Fibroblast of upper back skin (primary cell): ENCODE results near the gene TTC12.
"Not testable (repeated sequence)": the region's sequence is repeated elsewhere in the genome, so short reads cannot be mapped to it uniquely, and the experiment has no call there.

Source experiments
- DNase-seq: peaks from one replicate; pipeline ENCODE4 v3.0.0-alpha.2; 2013

The TTC12 gene

DNA sequence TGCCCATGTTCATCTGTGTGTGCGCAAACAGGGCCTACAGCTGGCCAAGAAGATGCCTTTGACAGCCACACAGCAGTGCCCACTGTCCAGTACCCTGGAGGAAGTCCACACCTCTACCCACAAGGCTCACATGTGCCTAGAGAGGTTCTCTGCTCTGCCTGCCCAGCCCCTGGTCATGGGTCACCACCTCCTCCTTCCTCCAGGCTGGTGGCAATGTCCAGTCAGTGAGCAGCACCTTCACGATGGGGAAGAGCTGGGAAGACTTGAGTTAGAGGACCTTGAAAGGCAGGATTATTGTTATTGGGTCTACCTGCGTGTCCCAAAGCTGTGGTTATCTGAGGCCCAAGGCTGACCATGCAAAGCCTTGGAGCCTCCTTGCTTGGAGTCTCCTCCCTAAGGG is 28.4 kb upstream of the TTC12 start:
- no peak for DNase-seq

DNA sequence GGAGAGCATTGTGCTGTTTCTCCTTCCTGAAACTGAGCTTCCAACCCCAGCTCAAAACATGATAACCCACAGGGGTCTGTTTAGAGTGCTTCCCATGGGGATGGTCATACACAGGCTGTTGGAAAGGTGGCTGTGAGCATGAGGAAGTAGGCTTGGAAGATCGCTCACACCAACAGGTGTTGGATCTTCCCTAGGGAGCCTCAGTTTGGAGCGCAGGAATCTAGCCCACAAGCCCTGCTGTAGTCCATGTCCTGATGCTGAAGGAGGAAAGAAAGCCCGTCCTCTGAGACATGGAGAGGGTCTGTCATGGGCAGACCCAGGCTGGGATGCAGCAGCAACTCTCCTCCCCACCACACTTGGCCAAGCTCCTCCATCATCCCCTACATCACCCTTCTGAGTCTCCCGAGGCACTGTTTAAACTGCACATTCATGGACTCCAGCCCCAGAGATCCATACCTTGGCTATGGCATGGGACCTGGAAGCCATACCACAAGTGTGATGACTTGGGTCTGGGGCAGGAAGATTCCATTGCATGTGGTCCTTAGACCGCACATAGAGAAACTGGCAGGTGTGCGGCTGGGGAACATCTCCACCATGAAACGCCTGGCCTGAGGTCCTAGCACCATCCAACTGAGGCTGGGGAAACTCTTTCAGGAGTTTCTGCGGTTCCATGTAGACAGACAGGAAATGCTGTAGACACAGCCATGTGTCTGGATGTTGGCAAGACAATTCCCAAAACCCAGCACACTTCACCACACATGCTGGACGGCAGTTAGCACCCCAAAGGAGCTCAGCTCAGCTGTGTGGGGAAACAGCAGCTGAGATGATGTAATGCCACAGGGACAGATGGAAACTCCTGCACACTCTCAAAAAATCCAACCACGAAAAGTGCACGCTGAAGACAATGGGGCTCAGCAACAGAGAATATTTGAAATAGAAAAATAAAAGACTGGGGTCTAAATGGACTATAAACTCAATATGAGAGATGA is 27.6 kb upstream of the TTC12 start:
- DNase-seq = peak; percentile 93

DNA sequence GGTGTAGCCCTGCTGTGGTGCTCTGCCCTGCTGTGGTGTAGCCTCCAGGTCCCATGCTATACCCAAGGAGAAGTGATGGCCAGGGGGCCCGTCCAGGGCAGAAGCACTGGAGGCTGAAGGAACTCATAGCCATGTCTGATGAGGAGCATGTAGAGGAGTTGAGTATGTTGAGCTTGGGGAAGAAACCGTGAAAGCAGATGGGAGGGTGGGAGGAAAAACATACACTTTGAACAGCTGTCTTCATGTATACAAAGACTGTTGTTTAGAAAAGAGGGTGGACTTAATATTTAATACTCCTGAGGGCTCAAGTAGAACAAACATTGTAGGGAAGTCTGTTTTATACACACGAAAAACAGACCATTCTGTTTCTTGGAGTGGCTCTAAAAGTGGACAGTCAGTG is 26.6 kb upstream of the TTC12 start:
- no peak for DNase-seq

DNA sequence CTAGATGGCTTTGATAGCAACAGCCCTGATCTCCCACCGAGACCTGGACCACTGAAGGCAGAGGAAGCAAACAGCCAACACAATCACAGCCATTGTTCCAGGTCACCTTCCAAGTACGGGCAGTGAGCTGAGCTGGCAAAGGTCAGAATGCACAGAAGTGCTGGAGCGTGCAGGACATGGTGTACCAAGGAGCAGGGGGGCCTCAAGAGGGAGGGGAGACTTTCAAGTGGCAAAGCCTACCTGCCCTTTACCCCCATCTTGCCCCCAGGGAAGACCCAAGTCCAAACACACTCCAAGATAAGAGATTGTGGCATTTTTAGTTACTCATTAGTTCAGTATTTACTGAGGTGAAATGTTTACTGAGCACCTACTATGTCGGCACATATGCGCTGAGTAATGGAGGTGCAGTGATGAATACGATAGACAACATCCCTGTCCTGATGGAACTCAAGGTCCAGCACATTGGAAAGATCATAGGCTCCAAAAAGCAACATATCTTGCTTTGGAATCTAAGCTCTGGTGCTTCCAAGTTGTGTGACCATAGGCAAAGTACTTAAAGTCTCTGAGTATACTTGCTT is 26.0 kb upstream of the TTC12 start:
- DNase-seq = no peak

DNA sequence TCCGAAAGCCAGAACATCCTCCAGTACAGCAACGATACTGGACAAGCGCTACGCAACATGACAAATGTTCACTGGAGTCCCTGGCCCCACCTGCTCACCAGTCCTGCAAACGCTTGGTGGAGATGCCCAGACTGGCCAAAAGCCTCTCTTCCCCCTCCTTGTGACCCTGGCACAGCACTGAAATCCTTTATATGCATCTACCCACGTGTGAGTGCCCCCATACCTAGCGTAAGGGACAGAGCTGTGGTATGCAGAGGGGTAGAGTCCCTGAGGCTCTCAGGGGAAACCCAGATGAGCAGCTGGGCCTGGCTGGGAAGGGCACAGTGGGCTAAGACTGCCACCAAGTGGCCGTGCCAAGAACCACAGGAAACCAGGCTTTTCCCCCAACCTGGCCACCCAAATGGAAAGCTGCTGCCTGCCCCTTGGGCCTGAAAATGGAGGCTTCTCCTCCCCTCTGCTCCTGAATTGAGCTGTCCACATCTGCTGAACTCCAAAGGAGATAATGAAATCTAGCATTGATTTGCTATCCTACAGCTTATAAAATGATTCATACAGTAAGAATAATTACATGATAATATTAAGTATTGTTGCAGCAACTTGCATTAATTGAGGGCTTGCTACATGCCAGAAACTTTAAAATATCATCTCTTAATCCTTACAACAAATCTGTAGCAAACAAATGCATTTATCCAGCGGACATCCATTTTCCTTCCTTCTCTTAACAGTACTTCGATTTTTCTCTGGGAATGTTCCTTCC is 24.8 kb upstream of the TTC12 start:
- DNase-seq = peak; percentile 55

DNA sequence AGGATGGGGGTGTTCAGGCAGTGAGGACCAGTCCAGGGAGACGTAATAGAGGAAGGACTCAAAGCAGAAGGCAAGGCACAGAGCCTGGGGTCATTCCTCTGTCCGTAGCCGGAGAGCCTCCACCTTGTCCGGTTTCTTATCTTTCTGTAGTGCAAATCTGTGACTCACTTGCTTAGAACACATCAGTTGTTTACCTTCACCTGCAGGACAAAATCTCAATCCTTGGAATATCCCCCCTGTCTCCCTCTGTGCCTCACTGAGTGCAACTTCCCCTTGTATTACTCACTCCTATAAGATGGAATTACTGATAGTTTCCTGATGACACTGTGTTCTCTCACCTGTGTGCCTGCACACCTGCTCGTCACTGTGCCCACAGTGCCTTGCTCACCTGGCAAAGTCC is 20.4 kb upstream of the TTC12 start:
- DNase-seq = no peak

DNA sequence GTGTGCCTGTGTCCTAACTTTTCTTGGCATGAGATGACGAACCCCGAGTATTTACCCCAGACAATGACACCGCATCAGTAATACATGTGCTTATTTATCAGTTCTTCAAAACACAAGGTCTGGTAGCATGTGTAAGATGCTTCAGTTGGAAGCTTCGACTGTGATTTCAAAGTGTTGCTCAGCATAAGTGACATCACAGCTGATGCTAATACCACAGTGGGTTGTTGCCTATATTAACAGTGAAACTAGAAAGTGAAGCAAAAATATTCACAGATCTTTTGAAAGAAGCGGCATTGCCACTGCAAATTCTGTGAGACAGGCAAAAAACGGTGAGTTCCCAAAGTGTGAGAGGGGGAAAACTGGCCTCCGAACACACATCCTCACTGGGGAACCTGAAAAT is 18.4 kb upstream of the TTC12 start:
- DNase-seq = no peak

DNA sequence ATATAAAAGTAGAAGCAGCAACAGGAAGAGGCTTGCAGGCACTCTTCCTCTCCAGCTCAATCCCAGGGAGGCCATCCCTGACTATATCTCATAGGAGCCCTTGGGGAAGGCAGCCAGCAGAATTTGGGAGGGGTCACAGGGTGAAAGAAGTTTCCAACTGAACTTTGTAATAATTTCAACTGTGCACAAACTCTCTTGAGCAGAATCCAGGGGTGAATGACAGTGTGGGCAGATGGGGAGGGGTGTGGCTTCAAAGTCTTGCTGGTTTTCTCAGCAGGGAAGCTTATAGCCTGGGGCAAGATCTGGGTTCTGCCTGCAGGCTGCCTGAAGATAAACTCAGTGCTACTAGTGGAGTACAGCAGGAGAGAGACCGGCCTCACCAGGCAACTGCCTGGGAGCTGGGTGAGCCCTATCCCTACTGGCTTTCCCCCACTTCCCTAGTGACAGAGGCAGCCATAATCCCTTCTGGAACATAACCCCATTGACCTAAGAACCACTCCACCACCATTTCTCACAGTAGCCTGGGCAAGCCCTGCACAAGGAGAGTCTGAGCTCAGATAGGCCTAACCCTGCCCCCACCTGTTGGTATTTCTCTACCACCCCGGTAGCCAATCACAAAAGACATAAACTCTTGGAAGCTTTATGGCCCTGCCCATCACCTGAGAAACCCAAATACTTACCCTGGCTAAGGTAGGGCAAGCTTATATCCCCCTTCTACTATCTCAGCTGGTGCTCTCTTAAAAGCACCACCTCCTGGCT is 17.8 kb upstream of the TTC12 start:
- DNase-seq = no peak

DNA sequence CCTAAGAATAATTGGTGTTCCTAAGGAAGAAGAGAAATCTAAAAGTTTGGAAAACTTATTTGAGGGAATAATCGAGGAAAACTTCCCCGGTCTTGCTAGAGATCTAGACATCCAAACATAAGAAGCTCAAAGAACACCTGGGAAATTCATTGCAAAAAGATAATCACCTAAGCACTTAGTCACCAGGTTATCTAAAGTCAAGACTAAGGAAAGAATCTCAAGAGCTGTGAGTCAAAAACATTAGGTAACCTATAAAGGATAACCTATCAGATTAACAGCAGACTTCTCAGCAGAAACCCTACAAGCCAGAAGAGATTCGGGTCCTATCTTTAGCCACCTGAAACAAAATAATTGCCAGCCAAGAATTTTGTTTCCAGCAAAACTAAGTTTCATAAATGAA is 15.9 kb upstream of the TTC12 start:
- not testable (repeated sequence) for DNase-seq

DNA sequence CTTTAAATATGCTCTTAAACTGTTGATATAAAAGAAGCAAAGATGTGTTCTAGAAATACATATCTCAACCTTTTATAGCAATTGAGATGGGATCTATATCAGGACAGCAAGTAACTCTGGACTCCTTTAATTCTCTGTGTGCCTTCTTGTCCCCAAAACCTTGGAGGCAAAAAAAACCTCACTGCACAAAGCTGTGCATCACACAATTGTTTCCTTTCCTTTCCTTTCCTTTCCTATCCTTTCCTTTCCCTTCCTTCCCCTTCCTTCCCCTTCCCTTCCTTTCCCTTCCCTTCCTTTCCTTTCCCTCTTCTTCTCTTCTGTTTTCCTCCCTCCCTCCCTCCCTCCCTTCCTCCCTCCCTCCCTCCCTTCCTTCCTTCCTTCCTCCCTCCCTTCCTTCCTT is 9.5 kb upstream of the TTC12 start:
- DNase-seq = no peak

DNA sequence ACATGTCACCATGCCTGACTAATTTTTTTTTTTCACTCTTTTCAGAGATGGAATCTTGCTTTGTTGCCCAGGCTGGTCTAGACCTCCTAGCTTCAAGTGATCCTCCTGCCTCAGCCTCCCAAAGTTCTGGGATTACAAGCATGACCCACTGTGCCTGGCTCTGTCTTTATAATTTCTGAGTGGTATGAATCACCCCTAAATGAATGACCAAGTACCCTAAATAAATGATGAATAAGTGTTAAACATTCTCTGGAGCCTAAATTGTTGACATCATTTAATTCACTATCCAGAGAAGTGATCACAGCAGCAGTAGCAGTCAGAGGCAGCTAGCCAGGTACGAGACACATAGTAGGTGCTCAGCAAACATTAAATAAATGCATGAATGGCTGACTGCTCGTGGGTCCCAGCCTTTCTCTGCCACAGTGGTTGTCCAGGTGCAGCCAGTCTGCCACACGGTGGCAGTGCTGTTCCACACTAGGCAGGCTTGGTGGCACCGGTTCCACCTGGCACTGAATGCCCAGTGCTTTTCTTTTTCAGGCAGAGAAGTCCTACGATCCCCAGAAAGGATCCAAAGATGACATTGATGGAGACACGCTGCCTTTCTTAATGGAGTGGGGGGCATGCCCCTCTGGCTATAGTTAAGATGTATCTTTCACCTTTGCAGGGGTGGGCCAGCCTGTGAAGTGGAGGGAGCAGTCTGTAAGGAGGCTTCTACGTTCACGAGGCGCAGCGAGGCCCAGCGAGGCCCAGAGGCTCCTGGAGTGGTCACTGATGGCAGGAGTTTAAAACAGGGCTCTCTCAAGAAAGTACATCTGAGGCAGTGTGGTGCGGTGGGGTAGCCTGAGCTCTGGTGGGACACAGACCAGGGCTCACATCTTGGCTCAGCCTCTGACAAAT is 8.7 kb upstream of the TTC12 start:
- peak; percentile 58 for DNase-seq

DNA sequence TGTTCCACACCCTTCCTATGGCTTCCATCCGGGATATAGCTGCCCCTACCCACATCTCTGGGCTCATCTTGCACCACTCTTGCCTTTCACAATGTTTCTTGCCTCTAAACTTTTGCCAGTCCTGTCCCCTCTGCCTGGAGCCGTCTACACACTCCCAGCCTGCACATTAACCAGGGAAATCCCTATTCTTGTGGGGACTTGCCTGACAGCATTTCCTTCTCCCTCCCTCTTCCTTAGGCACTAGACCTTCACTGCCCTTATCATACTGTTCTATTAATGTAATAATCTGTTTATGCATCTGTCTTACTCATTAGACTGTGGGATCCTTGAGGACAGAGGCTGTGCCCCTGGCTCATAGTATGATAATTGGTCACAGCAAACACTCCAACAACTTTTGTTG is 5.8 kb upstream of the TTC12 start:
- no peak for DNase-seq

DNA sequence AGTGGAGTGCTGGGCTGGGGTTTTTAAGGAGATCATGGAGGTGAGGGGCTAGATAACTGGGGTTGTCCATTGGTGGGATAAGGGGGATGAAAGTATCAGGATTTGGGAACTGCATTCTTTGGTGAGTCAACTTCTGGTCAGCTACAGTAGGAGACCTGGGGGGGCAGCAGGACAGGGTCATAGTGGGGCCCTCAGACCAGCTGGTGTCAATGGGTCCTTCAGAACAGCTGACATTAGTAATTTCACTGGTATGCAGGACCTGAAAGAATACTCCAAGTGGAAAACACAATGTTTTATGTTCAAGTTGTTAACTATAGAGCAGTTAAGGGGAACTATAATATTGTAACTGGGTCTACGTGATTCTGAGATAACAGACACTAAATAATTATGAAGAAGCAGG is 2.8 kb upstream of the TTC12 start:
- no peak for DNase-seq

DNA sequence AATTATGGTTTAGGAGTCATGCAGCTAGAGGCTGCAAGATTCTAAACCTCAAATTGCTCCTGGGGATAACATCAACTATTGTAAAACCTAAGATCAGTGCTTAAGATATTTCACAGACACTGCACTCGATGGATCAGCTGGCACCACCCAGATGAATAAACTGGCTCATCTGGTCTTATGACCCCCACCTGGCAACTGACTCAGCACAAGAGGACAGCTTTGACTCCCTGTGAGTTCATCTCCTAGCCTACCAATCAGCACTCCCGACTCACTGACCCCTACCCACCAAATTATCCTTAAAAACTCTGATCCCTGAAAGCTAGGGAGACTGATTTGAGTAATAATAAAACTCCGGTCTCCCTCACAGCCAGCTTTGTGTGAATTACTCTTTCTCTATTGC is 782 bp upstream of the TTC12 start:
- DNase-seq = no peak

DNA sequence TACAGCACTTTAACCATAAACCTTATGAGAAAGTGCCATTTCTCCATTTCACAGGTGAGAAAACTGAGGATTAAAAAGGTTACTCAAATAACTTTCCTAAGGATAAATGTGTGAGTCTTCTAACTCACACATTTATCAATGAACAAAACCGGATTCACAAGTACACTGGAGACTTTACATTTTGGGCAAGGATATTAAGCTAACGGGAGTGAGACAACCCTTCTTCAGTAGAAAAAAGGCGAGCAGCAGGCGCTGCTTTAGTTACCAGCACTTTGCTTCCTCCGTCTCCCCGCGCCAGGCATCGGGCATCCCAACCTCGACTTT is 356 bp upstream of the TTC12 start:
- DNase-seq = no peak

DNA sequence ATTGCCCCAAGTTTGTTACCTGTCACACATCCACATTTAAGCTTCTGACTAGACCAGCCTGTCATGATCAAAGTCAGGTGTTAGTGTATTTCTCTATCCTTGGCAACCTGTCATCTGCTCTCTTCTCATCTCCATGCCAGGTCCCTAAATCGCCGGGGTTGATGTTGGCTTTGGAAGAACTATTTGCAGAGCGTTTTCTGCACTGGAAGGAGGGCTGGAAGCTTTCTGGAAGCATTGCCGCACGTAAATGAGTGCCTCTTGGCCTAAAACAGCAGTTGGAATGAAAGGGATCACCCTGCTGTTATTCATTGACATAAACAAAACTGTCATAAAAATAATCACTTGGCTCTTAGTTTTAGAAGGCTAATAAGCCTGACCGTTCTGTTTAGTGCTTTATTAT is 1.4 kb downstream of the TTC12 start:
- no peak for DNase-seq

DNA sequence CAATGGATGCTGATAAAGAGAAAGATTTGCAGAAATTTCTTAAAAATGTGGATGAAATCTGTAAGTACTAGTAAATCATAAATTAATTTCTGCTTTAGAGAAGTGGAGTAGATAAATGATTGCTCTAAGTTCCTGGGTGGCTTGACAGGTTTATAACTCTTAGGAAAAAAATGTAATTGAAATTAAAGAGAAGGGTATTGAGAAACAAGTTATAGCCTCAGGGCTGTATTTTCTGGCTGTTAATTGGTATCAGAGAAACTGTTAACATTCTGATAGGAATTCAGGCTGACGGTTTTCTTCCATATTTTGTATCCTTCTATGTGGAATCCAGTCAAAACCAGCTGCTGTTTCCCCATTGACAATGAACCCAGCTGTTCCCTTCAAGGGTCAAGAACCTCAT is 1.9 kb downstream of the TTC12 start:
- no peak for DNase-seq

DNA sequence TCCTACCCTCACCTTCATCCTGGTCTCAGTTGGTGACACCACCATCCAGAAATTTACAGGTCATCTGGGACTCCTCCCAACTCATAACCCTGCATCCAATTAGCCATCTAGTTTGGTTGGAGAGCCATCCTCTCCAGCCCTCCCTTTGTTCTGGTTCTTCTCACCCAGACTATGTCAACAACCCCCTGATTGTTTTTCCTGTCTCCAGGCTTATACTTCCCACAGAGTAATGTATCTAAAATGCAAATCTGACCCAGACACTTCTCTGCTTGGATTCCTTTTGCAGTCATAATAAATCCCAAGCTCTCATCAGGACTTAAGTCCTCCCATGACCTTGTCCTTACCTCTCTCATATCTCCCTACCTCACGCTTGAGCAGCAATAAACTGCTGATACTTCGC is 3.0 kb downstream of the TTC12 start:
- DNase-seq = no peak

DNA sequence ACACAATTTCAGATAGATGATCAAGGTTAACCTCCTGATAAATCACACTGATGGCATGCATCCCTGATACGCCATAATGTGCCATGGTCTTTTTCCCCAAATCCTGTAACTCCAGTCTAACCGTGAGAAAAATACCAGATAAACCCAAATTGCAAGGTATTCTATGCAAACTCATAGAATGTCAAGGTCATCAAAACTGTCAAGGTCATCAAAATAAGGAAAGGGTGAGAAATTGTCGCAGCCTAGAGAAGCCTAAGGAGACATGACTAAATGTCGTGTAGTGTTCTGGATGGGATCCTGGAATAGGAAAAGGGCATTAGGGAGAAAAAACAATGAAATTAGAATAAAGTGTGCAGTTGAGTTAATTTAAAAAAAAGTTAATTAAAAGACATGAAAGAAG is 4.7 kb downstream of the TTC12 start:
- DNase-seq = no peak

DNA sequence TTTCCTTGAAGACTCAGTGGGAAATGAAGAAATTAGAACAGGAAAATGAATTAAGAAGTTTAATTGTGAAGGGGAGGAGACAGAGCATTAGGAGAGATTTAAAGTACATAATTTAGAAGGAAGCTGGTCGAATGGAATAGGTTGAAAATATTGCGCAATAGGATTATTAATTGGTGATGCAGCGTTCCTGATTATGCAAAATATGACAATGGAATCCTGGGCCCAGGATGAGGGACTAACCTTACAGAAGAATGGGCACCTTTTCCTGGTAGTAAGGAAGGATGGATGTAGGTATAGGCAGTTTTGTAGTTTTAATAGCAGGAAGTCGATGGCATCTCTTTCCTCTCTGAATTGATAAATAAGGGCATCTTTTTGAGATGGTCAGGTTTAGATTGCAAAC is 7.8 kb downstream of the TTC12 start:
- DNase-seq = no peak

DNA sequence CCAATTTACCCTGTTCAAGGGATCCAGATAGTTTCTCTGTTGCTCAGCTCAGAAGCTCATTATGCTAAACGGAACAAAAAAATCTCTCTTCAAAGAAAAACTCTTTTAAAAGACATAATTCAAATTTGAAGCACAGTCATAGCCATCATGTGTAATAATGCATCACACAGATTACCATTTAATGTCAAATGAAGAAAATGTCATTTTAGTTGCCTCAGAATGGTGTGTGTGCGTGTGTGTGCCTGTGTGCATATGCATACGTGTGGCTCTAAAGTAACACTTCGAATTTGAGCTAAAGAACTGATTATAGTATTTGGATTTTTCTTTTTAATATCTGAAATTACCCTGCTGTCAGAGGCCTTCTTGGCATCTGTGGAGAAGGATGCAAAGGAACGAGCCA is 9.9 kb downstream of the TTC12 start:
- DNase-seq = no peak

DNA sequence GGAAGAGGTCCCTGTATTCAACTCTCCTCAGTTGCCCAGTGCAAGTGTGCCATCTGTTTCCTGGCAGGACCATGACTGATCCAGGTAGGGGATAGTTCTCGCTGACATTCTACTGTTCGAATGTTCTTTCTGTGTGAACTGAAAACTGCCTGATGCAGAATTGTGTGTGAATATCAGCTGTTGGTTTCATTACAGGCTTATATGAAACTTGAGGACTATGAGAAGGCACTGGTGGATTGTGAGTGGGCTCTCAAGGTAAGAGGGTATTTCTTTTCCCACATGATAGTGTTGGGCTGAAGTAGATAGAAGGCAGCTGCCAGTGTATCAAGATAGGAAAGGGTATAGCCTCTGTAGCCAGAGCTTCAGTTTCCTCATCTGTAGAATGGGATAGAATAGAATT is 15.3 kb downstream of the TTC12 start:
- no peak for DNase-seq
